NT2/D1 (cell line): ENCODE results near the gene SF3B6.

Source experiments
- DNase-seq: peaks from one replicate; pipeline ENCODE4 v3.0.0-alpha.2; 2011; ENCODE audit warnings: low read depth, low spot score
- H3K27me3 ChIP-seq: 2 replicates; pipeline ENCODE4 v1.6.0; 2011; ENCODE audit warnings: mild to moderate bottlenecking; ENCODE audit not compliant: insufficient read length, insufficient read depth
- H3K36me3 ChIP-seq: 2 replicates; pipeline ENCODE4 v1.6.1; 2011; ENCODE audit warnings: mild to moderate bottlenecking, low read length, mixed read lengths; ENCODE audit not compliant: insufficient read depth, insufficient read length
- H3K4me1 ChIP-seq: 2 replicates; pipeline ENCODE4 v1.5.1; 2011; ENCODE audit not compliant: insufficient read depth, insufficient read length
- H3K4me3 ChIP-seq: 2 replicates; pipeline ENCODE4 v1.5.1; 2011; ENCODE audit warnings: low read depth; ENCODE audit not compliant: insufficient read length
- H3K9ac ChIP-seq: 2 replicates; pipeline ENCODE4 v1.6.0; 2011; ENCODE audit warnings: low read depth; ENCODE audit not compliant: insufficient read length
- H3K9me3 ChIP-seq: 2 replicates; pipeline ENCODE4 v1.5.1; 2011; ENCODE audit warnings: mild to moderate bottlenecking, low read length; ENCODE audit not compliant: insufficient read depth
- SUZ12 ChIP-seq: IDR thresholded peaks from 2 replicates; pipeline ENCODE4 v1.6.1; 2011; ENCODE audit not compliant: insufficient read length, insufficient read depth; ENCODE audit errors: extremely low read depth
- YY1 ChIP-seq: IDR thresholded peaks from 2 replicates; pipeline ENCODE4 v1.6.1; 2011; ENCODE audit not compliant: insufficient read length, insufficient read depth
- ZNF274 ChIP-seq: IDR thresholded peaks from 2 replicates; pipeline ENCODE4 v1.6.1; 2011; ENCODE audit warnings: mild to moderate bottlenecking, low read depth, low read length

Gene SF3B6

GRCh38 chr2:24021122-24021998 is 54.8 kb downstream of the SF3B6 start:
- Histone ChIP-seq H3K4me1 (peaks cover 29% of the 10 kb centered on the region), H3K9me3 (no peaks in the 10 kb centered on the region), H3K36me3 (peaks cover 25% of the 10 kb centered on the region), H3K4me3 (no peak overlapping the region), H3K27me3 (no peaks in the 10 kb centered on the region), H3K9ac (no peak overlapping the region)
- DNase-seq = no peak
- TF ChIP-seq SUZ12 = no peak
- TF ChIP-seq YY1 = no peak
- no peak for TF ChIP-seq ZNF274

- no peaks in the 10 kb centered on the region for H3K27me3 ChIP-seq
- H3K36me3 ChIP-seq = peaks cover 24% of the 10 kb centered on the region
- H3K4me1 ChIP-seq = peaks cover 31% of the 10 kb centered on the region
- no peaks in the 10 kb centered on the region for H3K9me3 ChIP-seq
- no peak for DNase-seq
- H3K4me3 ChIP-seq = no peak overlapping the region
- no peak overlapping the region for H3K9ac ChIP-seq
- TF ChIP-seq SUZ12 (no peak), YY1 (no peak), ZNF274 (no peak)
Measured at GRCh38 chr2:24020244-24020643, 55.9 kb downstream of the SF3B6 start.

- peaks cover 19% of the 10 kb centered on the region for H3K36me3 ChIP-seq
- DNase-seq = no peak
- TF ChIP-seq SUZ12 (no peak), ZNF274 (no peak), YY1 (no peak)
- H3K27me3 ChIP-seq = no peaks in the 10 kb centered on the region
- H3K9me3 ChIP-seq = no peaks in the 10 kb centered on the region
- peaks cover 26% of the 10 kb centered on the region for H3K4me1 ChIP-seq
- no peak overlapping the region for H3K9ac ChIP-seq
- no peak overlapping the region for H3K4me3 ChIP-seq
Measured at GRCh38 chr2:24019729-24020128, 56.4 kb downstream of the SF3B6 start.

- Histone ChIP-seq H3K9me3 (no peaks in the 10 kb centered on the region), H3K36me3 (peaks cover 9% of the 10 kb centered on the region), H3K4me3 (no peak overlapping the region), H3K27me3 (no peaks in the 10 kb centered on the region), H3K9ac (no peak overlapping the region), H3K4me1 (peaks cover 17% of the 10 kb centered on the region)
- no peak for DNase-seq
- TF ChIP-seq ZNF274 (no peak), YY1 (no peak), SUZ12 (no peak)
Measured at GRCh38 chr2:24018241-24018640, 57.9 kb downstream of the SF3B6 start.

GRCh38 chr2:24017711-24018110 is 58.4 kb downstream of the SF3B6 start:
- TF ChIP-seq ZNF274 = no peak
- TF ChIP-seq YY1 = no peak
- TF ChIP-seq SUZ12 = no peak
- no peaks in the 10 kb centered on the region for H3K27me3 ChIP-seq
- peaks cover 17% of the 10 kb centered on the region for H3K4me1 ChIP-seq
- DNase-seq = no peak
- no peaks in the 10 kb centered on the region for H3K9me3 ChIP-seq
- peaks cover 4% of the 10 kb centered on the region for H3K36me3 ChIP-seq
- no peak overlapping the region for H3K4me3 ChIP-seq
- H3K9ac ChIP-seq = no peak overlapping the region
